ENCODE measurements around the gene NALCN.

NALCN gene

GRCh38 chr13:101085551-101085950, 330.8 kb downstream of the NALCN start:
- H3K27me3 ChIP-seq (ENCODE audit: insufficient read depth, low read depth), result no peaks in the 10 kb centered on the region
- H3K4me1 ChIP-seq (ENCODE audit: low read depth, poor library complexity, severe bottlenecking), result no peaks in the 10 kb centered on the region
- H3K4me3 ChIP-seq (IDR thresholded peaks at IDR 0.05; ENCODE audit: insufficient read depth, low read depth, low read length), result no peak overlapping the region
- TF ChIP-seq CTCF (conservative IDR thresholded peaks at IDR 0.05; ENCODE audit: low read depth, low read length), result no peak
- no peak overlapping the region for H3K27ac ChIP-seq
- H3K4me2 ChIP-seq, result no peak overlapping the region
- H4K20me1 ChIP-seq (ENCODE audit: insufficient read depth), result no peaks in the 10 kb centered on the region
- no peaks in the 10 kb centered on the region for H3K79me2 ChIP-seq (ENCODE audit: insufficient read depth, low read depth)
- H2AFZ ChIP-seq (ENCODE audit: low read depth), result no peak overlapping the region
- H3K9ac ChIP-seq, result no peak overlapping the region
- no peaks in the 10 kb centered on the region for H3K36me3 ChIP-seq (ENCODE audit: insufficient read depth)

GRCh38 chr13:101082441-101082840, 333.9 kb downstream of the NALCN start:
- Histone ChIP-seq H3K4me3 (IDR thresholded peaks at IDR 0.05; ENCODE audit: insufficient read depth, low read depth, low read length) (no peak overlapping the region), H3K9ac (no peak overlapping the region), H2AFZ (ENCODE audit: low read depth) (no peak overlapping the region), H3K36me3 (ENCODE audit: insufficient read depth) (no peaks in the 10 kb centered on the region), H3K4me2 (no peak overlapping the region), H3K27me3 (ENCODE audit: insufficient read depth, low read depth) (no peaks in the 10 kb centered on the region), H3K27ac (no peak overlapping the region), H4K20me1 (ENCODE audit: insufficient read depth) (no peaks in the 10 kb centered on the region), H3K4me1 (ENCODE audit: low read depth, poor library complexity, severe bottlenecking) (no peaks in the 10 kb centered on the region), H3K79me2 (ENCODE audit: insufficient read depth, low read depth) (no peaks in the 10 kb centered on the region)
- TF ChIP-seq CTCF (conservative IDR thresholded peaks at IDR 0.05; ENCODE audit: low read depth, low read length), result no peak

GRCh38 chr13:101080616-101081015, 335.7 kb downstream of the NALCN start:
- H4K20me1 ChIP-seq (ENCODE audit: insufficient read depth), result no peaks in the 10 kb centered on the region
- H3K9ac ChIP-seq, result no peak overlapping the region
- no peaks in the 10 kb centered on the region for H3K27me3 ChIP-seq (ENCODE audit: insufficient read depth, low read depth)
- H2AFZ ChIP-seq (ENCODE audit: low read depth), result no peak overlapping the region
- no peaks in the 10 kb centered on the region for H3K4me1 ChIP-seq (ENCODE audit: low read depth, poor library complexity, severe bottlenecking)
- H3K27ac ChIP-seq, result no peak overlapping the region
- no peaks in the 10 kb centered on the region for H3K36me3 ChIP-seq (ENCODE audit: insufficient read depth)
- H3K4me3 ChIP-seq (IDR thresholded peaks at IDR 0.05; ENCODE audit: insufficient read depth, low read depth, low read length), result no peak overlapping the region
- no peaks in the 10 kb centered on the region for H3K79me2 ChIP-seq (ENCODE audit: insufficient read depth, low read depth)
- H3K4me2 ChIP-seq, result no peak overlapping the region
- TF ChIP-seq CTCF (conservative IDR thresholded peaks at IDR 0.05; ENCODE audit: low read depth, low read length), result no peak

GRCh38 chr13:101065329-101065728, 351.0 kb downstream of the NALCN start:
- Histone ChIP-seq H3K27ac (no peak overlapping the region), H3K4me2 (no peak overlapping the region)
- no peak for TF ChIP-seq CTCF (conservative IDR thresholded peaks at IDR 0.05; ENCODE audit: low read depth, low read length)

More at GRCh38 chr13:101065329-101065728, 351.0 kb downstream of the NALCN start:
- no peak overlapping the region for H3K4me3 ChIP-seq (IDR thresholded peaks at IDR 0.05; ENCODE audit: insufficient read depth, low read depth, low read length)
- no peak overlapping the region for H3K9ac ChIP-seq
- no peaks in the 10 kb centered on the region for H3K27me3 ChIP-seq (ENCODE audit: insufficient read depth, low read depth)
- H3K79me2 ChIP-seq (ENCODE audit: insufficient read depth, low read depth), result no peaks in the 10 kb centered on the region
- H3K36me3 ChIP-seq (ENCODE audit: insufficient read depth), result no peaks in the 10 kb centered on the region
- H2AFZ ChIP-seq (ENCODE audit: low read depth), result no peak overlapping the region
- no peaks in the 10 kb centered on the region for H3K4me1 ChIP-seq (ENCODE audit: low read depth, poor library complexity, severe bottlenecking)
- H4K20me1 ChIP-seq (ENCODE audit: insufficient read depth), result no peaks in the 10 kb centered on the region

Measured in KMS-11 (cell line).